OCI-LY7 (cell line): ENCODE measurements around the gene C22orf23. TPM values are rescaled to one million over a fixed set of nuclear protein-coding genes. Genes with fewer than 3 reads are reported as not detected.

ENCODE experiments used
- BruUV-seq: library from RNA; stranded (reverse); fragments of 400-500 nt; replicated peaks from 2 replicates; lab custom pipeline; 2021; lab: Mats Ljungman, UMichigan
- CTCF ChIA-PET: fragments of 300-600 bp; sonication (Branson Sonifier 250); formaldehyde crosslinking; loops from one replicate; lab custom pipeline; 2022; ENCODE audit warnings: antibody characterized with exemption; ENCODE audit not compliant: unreplicated experiment; lab: Charles Lee
- POLR2A ChIA-PET: fragments of 300-600 bp; sonication (Branson Sonifier 250); formaldehyde crosslinking; loops from one replicate; lab custom pipeline; 2022; ENCODE audit warnings: antibody characterized with exemption; lab: Charles Lee
- DNase-seq: peaks from one replicate; pipeline ENCODE4 v3.0.0-alpha.2; 2015; ENCODE audit warnings: low spot score
- H2AFZ ChIP-seq: fragments of 200-600 bp; sonication (generic), shearing (Covaris generic); 2 replicates; pipeline ENCODE4 v1.6.1; 2014; ENCODE audit warnings: mild to moderate bottlenecking, antibody characterized with exemption, low read length, moderate library complexity
- H3K27ac ChIP-seq: fragments of 200-600 bp; sonication (generic); 2 replicates; pipeline ENCODE4 v1.5.1; 2014; ENCODE audit warnings: mixed run types, low read depth, mild to moderate bottlenecking, moderate library complexity, low read length, inconsistent platforms; ENCODE audit not compliant: poor library complexity, severe bottlenecking
- H3K36me3 ChIP-seq: fragments of 200-600 bp; sonication (generic); 2 replicates; pipeline ENCODE4 v1.6.1; 2014; ENCODE audit warnings: mild to moderate bottlenecking, antibody characterized with exemption, low read length, moderate library complexity, mixed read lengths; ENCODE audit not compliant: insufficient read depth
- H3K4me1 ChIP-seq: fragments of 200-600 bp; sonication (generic); 2 replicates; pipeline ENCODE4 v1.5.1; 2014; ENCODE audit warnings: mild to moderate bottlenecking, low read length; ENCODE audit not compliant: insufficient read depth, poor library complexity, severe bottlenecking
- H3K4me2 ChIP-seq: fragments of 200-600 bp; sonication (generic); 2 replicates; pipeline ENCODE4 v1.6.1; 2014; ENCODE audit warnings: mild to moderate bottlenecking, low read length
- H3K4me3 ChIP-seq: fragments of 200-600 bp; sonication (generic); 2 replicates; pipeline ENCODE4 v1.5.1; 2014; ENCODE audit warnings: mild to moderate bottlenecking, low read depth, low read length; ENCODE audit not compliant: poor library complexity, severe bottlenecking
- H3K79me2 ChIP-seq: fragments of 200-600 bp; sonication (generic); 2 replicates; pipeline ENCODE4 v1.6.1; 2016; ENCODE audit warnings: low read depth, mild to moderate bottlenecking, low read length, moderate library complexity, mixed read lengths; ENCODE audit not compliant: insufficient read depth
- H3K9me2 ChIP-seq: fragments of 200-600 bp; sonication (generic); 2 replicates; pipeline ENCODE4 v1.6.1; 2016; ENCODE audit warnings: mild to moderate bottlenecking, low read length, mixed read lengths; ENCODE audit not compliant: insufficient read depth
- H3K9me3 ChIP-seq: fragments of 200-600 bp; sonication (generic); 2 replicates; pipeline ENCODE4 v1.6.1; 2014; ENCODE audit warnings: mild to moderate bottlenecking, mixed run types, low read length, mixed read lengths
- H4K20me1 ChIP-seq: fragments of 200-600 bp; sonication (generic); 2 replicates; pipeline ENCODE4 v1.6.1; 2014; ENCODE audit warnings: mild to moderate bottlenecking, antibody characterized with exemption, low read length, moderate library complexity, mixed read lengths; ENCODE audit not compliant: insufficient read depth
- EZH2phosphoT487 ChIP-seq: fragments of 200-600 bp; sonication (generic); IDR thresholded peaks from 2 replicates; pipeline ENCODE4 v1.6.1; 2018; ENCODE audit warnings: low read depth, borderline replicate concordance, mild to moderate bottlenecking, mixed run types, antibody characterized with exemption, low read length, moderate library complexity, mixed read lengths
- intact Hi-C: fragments of 100-400 bp; cut with micrococcal nuclease; formaldehyde crosslinking; loops from one replicate; pipeline ENCODE4 v1.10.0; 2022; ENCODE audit not compliant: unreplicated experiment
- total RNA-seq, 2 experiments: library from RNA; depleted of rRNA in 1 of 2; stranded (reverse); fragments of >200 nt in 1 of 2; shearing (Covaris generic) in 1 of 2; gene quantifications; 2 replicates each; pipeline ENCODE4 v1.2.3, GENCODE V29; 2014 to 2022
- TF ChIP-seq, protein P1 (sequence below): fragments of 200-600 bp; sonication (generic); conservative IDR thresholded peaks from 2 replicates; pipeline ENCODE4 v1.5.1; 2014; ENCODE audit warnings: mild to moderate bottlenecking, antibody characterized with exemption, low read length, moderate library complexity, mixed read lengths

Gene C22orf23
- total RNA-seq, 2 experiments from 2014 or later, result 0.57 to 1.2 TPM

DNA sequence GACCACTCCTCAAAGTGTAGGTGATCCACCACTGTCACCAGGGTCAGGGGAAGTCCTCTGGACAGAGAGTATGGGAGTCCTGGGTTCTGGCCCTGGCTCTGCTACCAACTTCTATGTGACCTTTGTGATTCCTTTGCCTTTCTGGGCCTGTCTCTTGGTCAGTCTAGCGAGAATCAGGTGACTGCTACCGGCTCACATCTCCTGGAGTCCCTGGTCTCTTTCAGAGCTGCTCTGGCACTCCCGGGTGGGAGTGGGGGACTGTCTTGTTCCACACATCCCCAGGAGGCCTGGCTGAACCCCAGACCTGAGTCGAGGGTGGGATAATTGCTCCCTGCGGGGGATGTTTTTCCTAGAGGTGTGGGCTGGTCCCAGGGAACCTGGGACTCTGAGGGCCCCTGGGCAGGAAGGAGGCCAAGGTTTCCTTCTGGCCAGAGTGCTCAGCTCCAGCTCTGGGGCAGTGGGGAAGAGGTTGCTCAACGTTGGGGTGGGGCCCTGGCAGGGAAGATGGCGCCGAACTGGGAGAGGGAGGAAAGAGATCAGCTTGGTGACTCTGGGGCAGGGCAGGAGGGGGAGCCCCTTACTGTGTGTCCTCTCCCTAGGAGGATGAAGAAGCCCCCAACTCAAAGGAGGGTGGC, 28.9 kb upstream of the C22orf23 start:
- no peaks in the 10 kb centered on the region for H3K9me3 ChIP-seq
- TF ChIP-seq, protein P1, sequence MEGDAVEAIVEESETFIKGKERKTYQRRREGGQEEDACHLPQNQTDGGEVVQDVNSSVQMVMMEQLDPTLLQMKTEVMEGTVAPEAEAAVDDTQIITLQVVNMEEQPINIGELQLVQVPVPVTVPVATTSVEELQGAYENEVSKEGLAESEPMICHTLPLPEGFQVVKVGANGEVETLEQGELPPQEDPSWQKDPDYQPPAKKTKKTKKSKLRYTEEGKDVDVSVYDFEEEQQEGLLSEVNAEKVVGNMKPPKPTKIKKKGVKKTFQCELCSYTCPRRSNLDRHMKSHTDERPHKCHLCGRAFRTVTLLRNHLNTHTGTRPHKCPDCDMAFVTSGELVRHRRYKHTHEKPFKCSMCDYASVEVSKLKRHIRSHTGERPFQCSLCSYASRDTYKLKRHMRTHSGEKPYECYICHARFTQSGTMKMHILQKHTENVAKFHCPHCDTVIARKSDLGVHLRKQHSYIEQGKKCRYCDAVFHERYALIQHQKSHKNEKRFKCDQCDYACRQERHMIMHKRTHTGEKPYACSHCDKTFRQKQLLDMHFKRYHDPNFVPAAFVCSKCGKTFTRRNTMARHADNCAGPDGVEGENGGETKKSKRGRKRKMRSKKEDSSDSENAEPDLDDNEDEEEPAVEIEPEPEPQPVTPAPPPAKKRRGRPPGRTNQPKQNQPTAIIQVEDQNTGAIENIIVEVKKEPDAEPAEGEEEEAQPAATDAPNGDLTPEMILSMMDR, result no peak
- TF ChIP-seq EZH2phosphoT487, result no peak
- no peaks in the 10 kb centered on the region for H3K9me2 ChIP-seq
- no peaks in the 10 kb centered on the region for H3K4me1 ChIP-seq
- intact Hi-C loops, result no loop called here
- H2AFZ ChIP-seq, result no peak overlapping the region
- POLR2A ChIA-PET, result no interaction called here
- H3K79me2 ChIP-seq, result no peaks in the 10 kb centered on the region
- H3K4me3 ChIP-seq, result no peak overlapping the region
- CTCF ChIA-PET, result no interaction called here
- no peaks in the 10 kb centered on the region for H4K20me1 ChIP-seq
- no peaks in the 10 kb centered on the region for H3K36me3 ChIP-seq
- BruUV-seq, result no TSS peak
- H3K27ac ChIP-seq, result no peak overlapping the region
- DNase-seq, result no peak
- no peak overlapping the region for H3K4me2 ChIP-seq

DNA sequence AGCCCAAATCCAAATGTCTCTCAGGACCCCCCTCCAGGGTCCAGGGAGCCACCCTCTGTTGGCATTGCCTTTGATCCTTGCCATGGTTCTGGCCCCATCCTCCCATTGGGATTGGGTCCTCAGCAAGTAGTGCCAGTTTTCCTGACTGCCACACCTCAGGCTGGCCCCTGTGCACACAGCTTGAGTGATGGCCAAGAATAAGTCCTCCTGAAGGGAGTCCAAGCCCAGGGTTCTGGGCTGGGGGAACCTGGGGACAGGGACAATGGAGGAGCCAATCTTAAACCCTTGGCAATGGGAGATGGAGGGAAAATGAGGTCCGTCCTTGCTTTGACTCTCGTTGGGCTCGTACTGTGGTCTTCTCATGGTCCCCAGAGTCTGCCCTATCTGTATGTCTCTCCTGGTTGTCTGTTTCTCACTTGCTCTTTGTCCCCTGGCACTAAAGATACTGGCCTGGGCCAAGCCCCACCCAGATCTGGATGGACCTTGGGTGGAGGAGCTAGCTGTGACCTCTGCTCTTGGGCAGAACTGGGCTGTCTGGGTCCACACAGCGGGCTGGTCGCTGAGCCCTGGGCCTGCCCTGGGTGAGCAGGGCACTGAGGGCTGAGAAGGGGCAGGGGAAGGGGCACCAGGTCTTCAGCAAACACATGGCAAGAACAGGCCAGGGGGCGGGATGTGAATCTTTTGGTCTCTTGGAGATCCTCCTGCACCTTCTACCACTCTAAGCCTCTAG, 28.0 kb upstream of the C22orf23 start:
- H3K4me2 ChIP-seq, result no peak overlapping the region
- no peak overlapping the region for H3K27ac ChIP-seq
- no peaks in the 10 kb centered on the region for H3K9me3 ChIP-seq
- intact Hi-C loops, result no loop called here
- H4K20me1 ChIP-seq, result no peaks in the 10 kb centered on the region
- no peaks in the 10 kb centered on the region for H3K4me1 ChIP-seq
- H3K79me2 ChIP-seq, result no peaks in the 10 kb centered on the region
- no peak overlapping the region for H2AFZ ChIP-seq
- H3K9me2 ChIP-seq, result no peaks in the 10 kb centered on the region
- no peak for DNase-seq
- no TSS peak for BruUV-seq
- no peak overlapping the region for H3K4me3 ChIP-seq
- no peak for TF ChIP-seq EZH2phosphoT487
- TF ChIP-seq, protein P1, result no peak
- CTCF ChIA-PET, result no interaction called here
- no peaks in the 10 kb centered on the region for H3K36me3 ChIP-seq
- POLR2A ChIA-PET, result no interaction called here

DNA sequence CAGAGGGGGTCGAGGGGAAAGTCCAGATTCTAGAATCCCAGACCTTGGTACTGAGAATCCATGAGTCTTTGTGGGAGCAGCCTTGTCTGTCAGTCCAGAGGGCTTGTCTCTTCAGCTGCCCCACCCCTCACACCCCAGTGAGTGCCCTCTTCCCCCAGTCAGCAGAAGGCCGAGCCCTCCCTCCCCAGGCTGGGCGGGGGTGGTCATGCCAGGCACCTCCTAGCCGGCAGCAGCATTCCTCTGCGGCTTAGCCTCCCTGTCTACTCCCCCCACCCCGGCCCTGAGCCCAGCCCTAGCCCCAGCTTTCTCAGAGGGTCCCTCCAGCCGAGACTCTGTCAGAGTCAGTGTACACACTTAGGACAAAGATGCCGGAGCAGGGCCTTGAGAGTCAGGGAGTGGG, 26.4 kb upstream of the C22orf23 start:
- no peaks in the 10 kb centered on the region for H3K36me3 ChIP-seq
- no peaks in the 10 kb centered on the region for H4K20me1 ChIP-seq
- no peak for DNase-seq
- H3K79me2 ChIP-seq, result no peaks in the 10 kb centered on the region
- no TSS peak for BruUV-seq
- H3K27ac ChIP-seq, result no peak overlapping the region
- H3K9me3 ChIP-seq, result no peaks in the 10 kb centered on the region
- intact Hi-C loops, result no loop called here
- TF ChIP-seq, protein P1, result no peak
- no peak for TF ChIP-seq EZH2phosphoT487
- H3K4me1 ChIP-seq, result no peaks in the 10 kb centered on the region
- no peak overlapping the region for H3K4me2 ChIP-seq
- H3K4me3 ChIP-seq, result no peak overlapping the region
- POLR2A ChIA-PET, result no interaction called here
- H2AFZ ChIP-seq, result no peak overlapping the region
- CTCF ChIA-PET, result interaction anchor here (0.5 kb wide), 1 partner anchor 1049 kb away, joined by 3 read pairs; no protein-coding TSS in a partner anchor
- no peaks in the 10 kb centered on the region for H3K9me2 ChIP-seq
